SK-N-SH treated with all-trans-retinoic acid at 6 μM for 48 hours (cell line): ENCODE results near the gene S100A1.

Experiments
- CSDC2 ChIP-seq: fragments of 250-450 bp; sonication (Bioruptor Pico); IDR thresholded peaks from 2 replicates; pipeline ENCODE4 v1.5.0; 2020; ENCODE audit warnings: mild to moderate bottlenecking, moderate library complexity
- ESRRG ChIP-seq: fragments of 250-450 bp; sonication (Bioruptor Pico); IDR thresholded peaks from 2 replicates; pipeline ENCODE4 v1.6.1; 2021; ENCODE audit warnings: mild to moderate bottlenecking
- GLIS3 ChIP-seq: fragments of 250-450 bp; sonication (Bioruptor Pico); IDR thresholded peaks from 2 replicates; pipeline ENCODE4 v1.5.0; 2020; ENCODE audit warnings: mild to moderate bottlenecking, moderate library complexity
- ISL1 ChIP-seq: fragments of 250-450 bp; sonication (Bioruptor Pico); IDR thresholded peaks from 2 replicates; pipeline ENCODE4 v2.1.2; 2022; ENCODE audit warnings: mild to moderate bottlenecking, moderate library complexity
- OSR1 ChIP-seq: fragments of 250-450 bp; sonication (Bioruptor Pico); IDR thresholded peaks from 2 replicates; pipeline ENCODE4 v1.8.0; 2022; ENCODE audit warnings: moderate library complexity, mild to moderate bottlenecking, inconsistent platforms
- PATZ1 ChIP-seq: fragments of 250-450 bp; sonication (Bioruptor Pico); IDR thresholded peaks from 2 replicates; pipeline ENCODE4 v1.8.0; 2020; ENCODE audit warnings: mild to moderate bottlenecking, moderate library complexity, borderline replicate concordance
- POU6F1 ChIP-seq: fragments of 250-450 bp; sonication (Bioruptor Pico); IDR thresholded peaks from 2 replicates; pipeline ENCODE4 v1.8.0; 2021; ENCODE audit warnings: low read depth, mild to moderate bottlenecking, moderate library complexity, borderline replicate concordance
- PPARA ChIP-seq: fragments of 250-450 bp; sonication (Bioruptor Pico); IDR thresholded peaks from 2 replicates; pipeline ENCODE4 v1.5.0; 2020; ENCODE audit warnings: mild to moderate bottlenecking, borderline replicate concordance
- RARB ChIP-seq: fragments of 250-450 bp; sonication (Bioruptor Pico); IDR thresholded peaks from 2 replicates; pipeline ENCODE4 v1.8.0; 2021; ENCODE audit warnings: mild to moderate bottlenecking, moderate library complexity
- TOX ChIP-seq: fragments of 250-450 bp; sonication (Bioruptor Pico); IDR thresholded peaks from 2 replicates; pipeline ENCODE4 v1.8.0; 2021; ENCODE audit warnings: mild to moderate bottlenecking, moderate library complexity, borderline replicate concordance
- ZFP3 ChIP-seq: fragments of 250-450 bp; sonication (Bioruptor Pico); IDR thresholded peaks from 2 replicates; pipeline ENCODE4 v1.5.0; 2020; ENCODE audit warnings: mild to moderate bottlenecking, moderate library complexity
- ZNF8 ChIP-seq: fragments of 450-650 bp; formaldehyde crosslinking; IDR thresholded peaks from 2 replicates; pipeline ENCODE4 v1.5.0; 2020; ENCODE audit warnings: mild to moderate bottlenecking, moderate library complexity
- TF ChIP-seq, protein P1 (sequence below): fragments of 250-450 bp; sonication (Bioruptor Pico); IDR thresholded peaks from 2 replicates; pipeline ENCODE4 v1.5.1; 2020; ENCODE audit warnings: low read depth, mild to moderate bottlenecking, moderate library complexity
- TF ChIP-seq, protein P2 (sequence below): fragments of 250-450 bp; sonication (Bioruptor Pico); IDR thresholded peaks from 2 replicates; pipeline ENCODE4 v1.5.0; 2020; ENCODE audit warnings: mild to moderate bottlenecking, moderate library complexity

GRCh38 chr1:153599847-153600246, 28.4 kb upstream of the S100A1 start:
- TF ChIP-seq RARB (no peak), ESRRG (no peak), ZNF8 (CRISPR knock-in tag) (no peak), GLIS3 (CRISPR knock-in tag) (no peak), POU6F1 (CRISPR knock-in tag) (no peak), TOX (CRISPR knock-in tag) (no peak), PATZ1 (CRISPR knock-in tag) (no peak), ZFP3 (CRISPR knock-in tag) (no peak), CSDC2 (CRISPR knock-in tag) (no peak), ISL1 (no peak), PPARA (CRISPR knock-in tag) (no peak), OSR1 (CRISPR knock-in tag) (no peak)
- TF ChIP-seq, protein P1, sequence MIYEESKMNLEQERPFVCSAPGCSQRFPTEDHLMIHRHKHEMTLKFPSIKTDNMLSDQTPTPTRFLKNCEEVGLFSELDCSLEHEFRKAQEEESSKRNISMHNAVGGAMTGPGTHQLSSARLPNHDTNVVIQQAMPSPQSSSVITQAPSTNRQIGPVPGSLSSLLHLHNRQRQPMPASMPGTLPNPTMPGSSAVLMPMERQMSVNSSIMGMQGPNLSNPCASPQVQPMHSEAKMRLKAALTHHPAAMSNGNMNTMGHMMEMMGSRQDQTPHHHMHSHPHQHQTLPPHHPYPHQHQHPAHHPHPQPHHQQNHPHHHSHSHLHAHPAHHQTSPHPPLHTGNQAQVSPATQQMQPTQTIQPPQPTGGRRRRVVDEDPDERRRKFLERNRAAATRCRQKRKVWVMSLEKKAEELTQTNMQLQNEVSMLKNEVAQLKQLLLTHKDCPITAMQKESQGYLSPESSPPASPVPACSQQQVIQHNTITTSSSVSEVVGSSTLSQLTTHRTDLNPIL (CRISPR knock-in tag) = no peak
- TF ChIP-seq, protein P2, sequence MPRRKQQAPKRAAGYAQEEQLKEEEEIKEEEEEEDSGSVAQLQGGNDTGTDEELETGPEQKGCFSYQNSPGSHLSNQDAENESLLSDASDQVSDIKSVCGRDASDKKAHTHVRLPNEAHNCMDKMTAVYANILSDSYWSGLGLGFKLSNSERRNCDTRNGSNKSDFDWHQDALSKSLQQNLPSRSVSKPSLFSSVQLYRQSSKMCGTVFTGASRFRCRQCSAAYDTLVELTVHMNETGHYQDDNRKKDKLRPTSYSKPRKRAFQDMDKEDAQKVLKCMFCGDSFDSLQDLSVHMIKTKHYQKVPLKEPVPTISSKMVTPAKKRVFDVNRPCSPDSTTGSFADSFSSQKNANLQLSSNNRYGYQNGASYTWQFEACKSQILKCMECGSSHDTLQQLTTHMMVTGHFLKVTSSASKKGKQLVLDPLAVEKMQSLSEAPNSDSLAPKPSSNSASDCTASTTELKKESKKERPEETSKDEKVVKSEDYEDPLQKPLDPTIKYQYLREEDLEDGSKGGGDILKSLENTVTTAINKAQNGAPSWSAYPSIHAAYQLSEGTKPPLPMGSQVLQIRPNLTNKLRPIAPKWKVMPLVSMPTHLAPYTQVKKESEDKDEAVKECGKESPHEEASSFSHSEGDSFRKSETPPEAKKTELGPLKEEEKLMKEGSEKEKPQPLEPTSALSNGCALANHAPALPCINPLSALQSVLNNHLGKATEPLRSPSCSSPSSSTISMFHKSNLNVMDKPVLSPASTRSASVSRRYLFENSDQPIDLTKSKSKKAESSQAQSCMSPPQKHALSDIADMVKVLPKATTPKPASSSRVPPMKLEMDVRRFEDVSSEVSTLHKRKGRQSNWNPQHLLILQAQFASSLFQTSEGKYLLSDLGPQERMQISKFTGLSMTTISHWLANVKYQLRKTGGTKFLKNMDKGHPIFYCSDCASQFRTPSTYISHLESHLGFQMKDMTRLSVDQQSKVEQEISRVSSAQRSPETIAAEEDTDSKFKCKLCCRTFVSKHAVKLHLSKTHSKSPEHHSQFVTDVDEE = no peak
